ENCODE measurements around the gene THPO.
A peak's percentile ranks its signal among the peaks of the same experiment; 100 is the strongest.

Gene THPO

GRCh38 chr3:184377882-184378445 is at the start of gene THPO:
THPO (minus strand) TSS chr3:184378207; CDS start chr3:184376259, 1,948 bp downstream.
- Mint-ChIP-seq H3K4me3 (peak within 1 kb of the TSS; percentile 78), H3K9me3 (no peaks in the 10 kb centered on the region), H3K4me1 (peaks cover 5% of the 10 kb centered on the region), H3K27ac (no peak within 1 kb of the TSS), H3K36me3 (no peaks in the 10 kb centered on the region), H3K27me3 (peaks cover 32% of the 10 kb centered on the region)
- ATAC-seq (ENCODE audit: low read depth) (no peak), DNase-seq (ENCODE audit: low spot score in 2 of 2) (no peak)

DNA sequence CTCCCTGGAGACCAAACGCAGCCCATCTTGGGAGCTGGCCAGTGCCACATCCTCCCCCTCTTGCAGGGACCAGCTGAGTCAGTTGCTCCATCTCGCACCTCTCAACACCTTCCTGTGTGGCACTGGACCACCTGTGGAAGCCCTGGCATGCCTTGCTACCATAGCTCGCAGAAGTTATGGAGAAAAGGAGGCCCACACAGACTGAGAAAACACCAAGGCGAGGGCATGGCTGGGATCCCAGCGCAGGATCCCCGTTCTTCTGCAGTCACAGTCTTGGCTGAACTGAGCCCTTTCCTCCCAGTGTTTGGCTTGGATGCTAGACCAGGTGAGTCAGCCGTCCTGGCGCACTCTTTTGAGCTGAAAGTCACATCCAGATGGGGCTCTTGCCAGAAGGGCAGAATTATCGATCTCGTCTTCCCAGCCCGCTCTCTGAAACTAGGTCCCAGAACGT is 48.7 kb upstream of the THPO start:
- no peaks in the 10 kb centered on the region for H3K36me3 Mint-ChIP-seq
- no peak overlapping the region for H3K4me3 Mint-ChIP-seq
- peaks cover 14% of the 10 kb centered on the region for H3K27me3 Mint-ChIP-seq
- H3K9me3 Mint-ChIP-seq = peaks cover 2% of the 10 kb centered on the region
- no peak overlapping the region for H3K27ac Mint-ChIP-seq
- DNase-seq (ENCODE audit: low spot score in 2 of 2) (no peak), ATAC-seq (ENCODE audit: low read depth) (no peak)
- peaks cover 2% of the 10 kb centered on the region for H3K4me1 Mint-ChIP-seq

DNA sequence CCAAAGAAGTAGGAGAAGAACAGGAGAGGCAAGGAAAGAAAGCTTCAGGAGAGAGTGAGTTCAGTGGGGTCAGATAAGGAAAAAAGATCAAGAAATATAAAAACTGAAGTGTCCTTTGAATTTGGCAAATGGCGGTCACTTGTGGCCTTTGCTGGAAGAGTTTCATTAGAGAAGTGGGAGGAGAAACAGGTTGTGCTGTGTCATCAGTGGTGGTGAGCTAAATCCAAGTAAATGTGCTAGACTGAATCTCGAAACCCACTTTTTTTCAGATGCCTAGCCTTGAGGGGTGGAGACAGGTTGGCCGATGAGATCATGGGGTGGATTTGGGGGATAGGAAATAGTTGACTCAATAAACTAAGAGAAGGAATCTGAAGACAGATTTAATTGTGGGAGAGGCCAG is 45.6 kb upstream of the THPO start:
- H3K9me3 Mint-ChIP-seq = no peaks in the 10 kb centered on the region
- no peaks in the 10 kb centered on the region for H3K36me3 Mint-ChIP-seq
- peaks cover 13% of the 10 kb centered on the region for H3K27me3 Mint-ChIP-seq
- DNase-seq (ENCODE audit: low spot score in 2 of 2) (no peak), ATAC-seq (ENCODE audit: low read depth) (no peak)
- no peak overlapping the region for H3K4me3 Mint-ChIP-seq
- no peaks in the 10 kb centered on the region for H3K4me1 Mint-ChIP-seq
- no peak overlapping the region for H3K27ac Mint-ChIP-seq

GRCh38 chr3:184419171-184419570 is 41.2 kb upstream of the THPO start:
- H3K9me3 Mint-ChIP-seq = no peaks in the 10 kb centered on the region
- no peak overlapping the region for H3K27ac Mint-ChIP-seq
- no peaks in the 10 kb centered on the region for H3K36me3 Mint-ChIP-seq
- peaks cover 8% of the 10 kb centered on the region for H3K27me3 Mint-ChIP-seq
- peaks cover 2% of the 10 kb centered on the region for H3K4me1 Mint-ChIP-seq
- H3K4me3 Mint-ChIP-seq = no peak overlapping the region
- no peak for ATAC-seq (ENCODE audit: low read depth)
- no peak for DNase-seq (ENCODE audit: low spot score in 2 of 2)

GRCh38 chr3:184417619-184418327 is 39.8 kb upstream of the THPO start:
- no peaks in the 10 kb centered on the region for H3K36me3 Mint-ChIP-seq
- peaks cover 2% of the 10 kb centered on the region for H3K4me1 Mint-ChIP-seq
- H3K9me3 Mint-ChIP-seq = no peaks in the 10 kb centered on the region
- no peak overlapping the region for H3K4me3 Mint-ChIP-seq
- DNase-seq (ENCODE audit: low spot score in 2 of 2) (peak; percentile 73 to 78), ATAC-seq (ENCODE audit: low read depth) (peak; percentile 99)
- H3K27me3 Mint-ChIP-seq = peaks cover 5% of the 10 kb centered on the region
- H3K27ac Mint-ChIP-seq = no peak overlapping the region

DNA sequence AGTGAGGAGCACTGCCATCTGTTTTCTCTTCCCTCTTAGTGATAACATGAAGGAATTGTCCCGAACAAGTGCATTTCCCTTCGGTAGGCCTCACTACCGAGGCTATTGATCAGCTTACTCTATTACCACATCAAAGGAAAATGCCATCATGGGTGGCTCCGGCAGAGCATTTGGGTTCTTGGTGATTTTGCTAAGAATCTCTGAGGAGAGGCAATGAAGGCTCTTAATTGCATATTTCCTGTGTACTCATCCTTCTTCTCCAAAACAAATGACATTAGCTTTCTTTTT is 37.1 kb upstream of the THPO start:
- H3K9me3 Mint-ChIP-seq = peaks cover 2% of the 10 kb centered on the region
- H3K4me3 Mint-ChIP-seq = no peak overlapping the region
- H3K36me3 Mint-ChIP-seq = peaks cover 3% of the 10 kb centered on the region
- no peak for DNase-seq (ENCODE audit: low spot score in 2 of 2)
- ATAC-seq (ENCODE audit: low read depth) = no peak
- no peak overlapping the region for H3K27ac Mint-ChIP-seq
- peaks cover 7% of the 10 kb centered on the region for H3K27me3 Mint-ChIP-seq
- H3K4me1 Mint-ChIP-seq = peaks cover 2% of the 10 kb centered on the region

DNA sequence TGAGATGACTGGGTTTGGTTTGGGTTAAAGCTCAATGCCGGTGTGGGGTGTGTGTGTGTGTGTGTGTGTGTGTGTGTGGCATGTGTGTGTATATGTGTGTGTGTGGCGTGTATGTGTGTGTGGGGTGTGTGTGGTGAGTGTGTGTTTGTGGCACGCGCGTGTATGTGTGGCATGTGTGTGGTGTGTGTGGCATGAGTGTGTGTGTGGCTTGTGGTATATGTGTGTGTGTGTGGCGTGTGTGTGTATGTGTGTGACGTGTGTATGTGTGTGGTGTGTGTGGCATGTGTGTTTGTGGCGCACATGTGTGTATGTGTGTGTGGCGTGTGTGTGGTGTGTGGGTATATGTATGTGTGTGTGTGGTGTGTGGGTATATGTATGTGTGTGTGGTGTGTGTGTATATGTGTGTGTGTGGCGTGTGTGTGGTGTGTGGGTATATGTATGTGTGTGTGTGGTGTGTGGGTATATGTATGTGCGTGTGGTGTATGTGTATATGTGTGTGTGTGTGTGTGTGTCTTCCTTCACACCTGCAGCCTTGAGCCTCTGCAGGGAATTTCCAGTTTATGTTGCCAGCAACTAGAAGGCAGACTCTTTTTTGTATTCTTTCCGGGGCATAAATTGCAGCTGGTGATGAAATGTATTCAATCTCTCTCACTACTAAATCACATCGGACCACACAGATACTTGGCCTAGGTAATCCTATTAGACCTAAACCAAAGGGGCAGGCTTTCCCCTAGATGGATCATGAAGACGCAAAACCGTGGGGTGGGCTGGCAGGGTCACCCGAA is 36.6 kb upstream of the THPO start:
- H3K4me3 Mint-ChIP-seq = no peak overlapping the region

GRCh38 chr3:184409946-184410500 is 32.0 kb upstream of the THPO start:
- ATAC-seq (ENCODE audit: low read depth) (no peak), DNase-seq (ENCODE audit: low spot score in 2 of 2) (no peak)
- no peak overlapping the region for H3K27ac Mint-ChIP-seq
- H3K4me3 Mint-ChIP-seq = no peak overlapping the region
- H3K4me1 Mint-ChIP-seq = no peaks in the 10 kb centered on the region
- H3K9me3 Mint-ChIP-seq = peaks cover 2% of the 10 kb centered on the region
- H3K27me3 Mint-ChIP-seq = peaks cover 10% of the 10 kb centered on the region
- H3K36me3 Mint-ChIP-seq = peaks cover 3% of the 10 kb centered on the region

More for the DNA sequence above, 36.6 kb upstream of the THPO start:
- no peak for DNase-seq (ENCODE audit: low spot score in 2 of 2)
- no peak overlapping the region for H3K27ac Mint-ChIP-seq
- ATAC-seq (ENCODE audit: low read depth) = no peak
- peaks cover 2% of the 10 kb centered on the region for H3K4me1 Mint-ChIP-seq
- peaks cover 2% of the 10 kb centered on the region for H3K9me3 Mint-ChIP-seq
- peaks cover 7% of the 10 kb centered on the region for H3K27me3 Mint-ChIP-seq
- peaks cover 3% of the 10 kb centered on the region for H3K36me3 Mint-ChIP-seq

DNA sequence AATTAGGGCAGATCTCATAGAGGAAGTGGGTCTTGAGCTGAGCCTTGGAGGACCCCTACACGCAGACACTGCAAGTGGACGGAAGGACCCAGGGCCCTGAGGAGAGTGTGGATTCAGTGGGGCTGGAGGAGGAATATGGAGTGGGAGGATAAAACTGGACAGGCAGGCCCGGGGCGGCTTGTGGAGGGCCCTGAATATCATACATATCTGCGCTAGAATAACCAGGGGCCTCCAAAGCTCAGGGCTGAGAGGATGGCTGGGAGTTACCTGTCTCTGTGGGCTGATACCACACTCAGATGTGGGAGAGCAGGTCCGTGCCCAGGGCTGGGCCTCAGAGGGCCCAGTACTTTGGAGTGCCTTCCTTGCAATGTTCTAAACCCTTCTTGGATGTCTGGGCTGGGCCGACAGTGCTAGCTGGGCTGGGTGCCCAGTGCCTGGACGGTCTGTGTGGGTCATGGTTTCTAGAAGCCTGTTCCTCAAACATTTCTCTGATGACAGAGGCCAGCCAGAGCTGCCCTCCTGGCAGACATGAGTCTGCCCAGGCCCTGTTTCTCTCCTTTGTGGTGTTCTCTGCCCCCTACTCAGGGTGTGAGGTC is 31.4 kb upstream of the THPO start:
- no peak overlapping the region for H3K4me3 Mint-ChIP-seq
- peaks cover 10% of the 10 kb centered on the region for H3K27me3 Mint-ChIP-seq
- H3K27ac Mint-ChIP-seq = no peak overlapping the region
- DNase-seq (ENCODE audit: low spot score in 2 of 2) = no peak
- H3K36me3 Mint-ChIP-seq = peaks cover 3% of the 10 kb centered on the region
- no peak for ATAC-seq (ENCODE audit: low read depth)
- H3K4me1 Mint-ChIP-seq = no peaks in the 10 kb centered on the region
- peaks cover 2% of the 10 kb centered on the region for H3K9me3 Mint-ChIP-seq

- no peak overlapping the region for H3K4me3 Mint-ChIP-seq
- ATAC-seq (ENCODE audit: low read depth) (no peak), DNase-seq (ENCODE audit: low spot score in 2 of 2) (no peak)
- no peaks in the 10 kb centered on the region for H3K4me1 Mint-ChIP-seq
- no peak overlapping the region for H3K27ac Mint-ChIP-seq
- peaks cover 17% of the 10 kb centered on the region for H3K27me3 Mint-ChIP-seq
- H3K9me3 Mint-ChIP-seq = no peaks in the 10 kb centered on the region
- no peaks in the 10 kb centered on the region for H3K36me3 Mint-ChIP-seq
Observed at GRCh38 chr3:184405075-184406030, 27.3 kb upstream of the THPO start.

- no peaks in the 10 kb centered on the region for H3K36me3 Mint-ChIP-seq
- no peak overlapping the region for H3K27ac Mint-ChIP-seq
- H3K4me3 Mint-ChIP-seq = no peak overlapping the region
- no peak for ATAC-seq (ENCODE audit: low read depth)
- no peak for DNase-seq (ENCODE audit: low spot score in 2 of 2)
- H3K27me3 Mint-ChIP-seq = peaks cover 15% of the 10 kb centered on the region
- no peaks in the 10 kb centered on the region for H3K4me1 Mint-ChIP-seq
- no peaks in the 10 kb centered on the region for H3K9me3 Mint-ChIP-seq
Observed at GRCh38 chr3:184399410-184399809, 21.4 kb upstream of the THPO start.

DNA sequence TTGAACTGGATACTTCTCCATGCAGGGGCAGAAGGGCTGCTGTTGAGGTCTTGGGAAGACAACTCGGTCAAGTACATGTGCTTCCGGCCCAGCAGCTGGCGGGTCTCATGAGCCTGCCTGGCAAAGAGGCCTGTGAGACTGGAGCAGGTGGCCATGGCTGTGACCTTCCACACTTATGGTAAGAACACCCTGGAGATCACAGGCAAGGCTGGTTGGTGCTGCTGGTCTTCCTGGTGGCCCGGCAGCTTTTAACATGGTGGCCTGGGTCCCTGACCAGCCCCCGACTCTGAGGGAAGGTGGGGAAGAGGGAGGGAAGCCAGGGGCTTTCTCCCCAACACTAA is 17.3 kb upstream of the THPO start:
- Mint-ChIP-seq H3K27me3 (peaks cover 8% of the 10 kb centered on the region), H3K36me3 (no peaks in the 10 kb centered on the region), H3K9me3 (no peaks in the 10 kb centered on the region), H3K4me3 (no peak overlapping the region), H3K27ac (no peak overlapping the region), H3K4me1 (no peaks in the 10 kb centered on the region)
- no peak for DNase-seq (ENCODE audit: low spot score in 2 of 2)
- ATAC-seq (ENCODE audit: low read depth) = no peak

DNA sequence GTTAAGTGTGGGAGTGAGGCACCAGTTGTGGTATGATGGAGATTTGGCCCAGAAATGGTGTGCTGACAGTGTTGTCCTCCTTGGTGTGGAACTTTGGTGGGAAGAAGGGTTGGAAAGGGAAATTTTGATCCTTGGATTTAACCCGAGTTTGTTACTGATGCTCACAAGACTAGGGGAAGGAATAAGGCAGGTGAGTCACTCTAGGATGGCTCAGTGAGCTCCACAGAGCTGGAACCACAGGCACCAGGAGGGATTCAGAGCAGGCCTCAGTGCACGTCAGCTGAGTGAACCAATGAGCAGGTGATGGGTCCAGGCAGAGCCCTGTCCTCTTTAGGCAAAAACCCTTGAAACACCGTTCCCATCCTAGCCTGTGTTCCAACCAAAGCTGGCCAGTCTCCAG is 13.3 kb upstream of the THPO start:
- H3K27me3 Mint-ChIP-seq = peaks cover 13% of the 10 kb centered on the region
- no peak for ATAC-seq (ENCODE audit: low read depth)

More for the DNA sequence above, 13.3 kb upstream of the THPO start:
- no peak for DNase-seq (ENCODE audit: low spot score in 2 of 2)
- Mint-ChIP-seq H3K4me3 (no peak overlapping the region), H3K27ac (no peak overlapping the region), H3K4me1 (no peaks in the 10 kb centered on the region), H3K9me3 (no peaks in the 10 kb centered on the region), H3K36me3 (no peaks in the 10 kb centered on the region)

Measured in memory B cell (primary cell).